Activated CD4-positive, alpha-beta T cell treated with anti-CD3 and anti-CD28 coated beads for 4 hours (primary cell): ENCODE data around the gene COG7.

ENCODE experiments used
- DNase-seq, 2 donors: peaks; one replicate each; pipeline ENCODE4 v3.0.0-alpha.2; 2020

Gene COG7

DNA sequence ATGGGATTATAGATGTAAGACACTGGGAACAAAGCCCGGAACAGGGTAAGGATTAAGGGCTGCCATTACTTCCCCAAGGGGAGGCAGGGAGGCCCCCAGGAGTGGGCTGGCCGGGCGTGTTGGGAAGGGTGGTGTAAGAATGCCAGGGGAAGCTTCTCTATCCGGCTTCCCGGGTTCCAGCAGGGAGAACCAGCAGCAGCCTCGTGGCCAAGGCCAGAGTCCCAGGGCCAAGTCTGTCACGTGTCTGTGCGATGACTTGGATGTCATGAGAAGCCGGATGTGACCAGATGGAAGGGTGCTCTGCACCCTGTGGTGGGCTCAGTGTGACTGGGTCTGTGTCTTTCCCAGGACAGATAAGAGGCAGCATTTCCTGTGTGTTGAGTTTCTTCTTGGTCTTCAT lies 98.7 kb downstream of the COG7 start:
- DNase-seq = no peak

DNA sequence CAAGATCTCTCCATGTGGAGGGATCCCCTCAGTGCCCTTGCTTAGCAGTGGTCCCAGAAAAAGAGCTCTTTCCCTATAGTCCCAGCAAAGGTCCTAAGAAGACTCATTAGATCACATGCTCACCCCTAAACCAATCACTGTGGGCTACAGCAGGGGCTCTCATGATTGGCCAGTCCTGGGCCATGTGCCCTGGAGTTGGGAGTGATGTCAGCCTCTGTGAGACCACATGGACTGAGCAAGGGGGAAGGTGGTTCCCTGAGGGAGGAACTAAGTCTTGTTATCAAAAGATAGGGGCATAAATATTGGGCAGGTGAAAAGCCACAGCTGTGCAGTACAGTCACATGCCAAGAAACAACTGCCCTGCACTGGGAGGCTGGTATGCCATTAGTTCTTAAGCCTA lies 99.5 kb downstream of the COG7 start:
- no peak for DNase-seq

DNA sequence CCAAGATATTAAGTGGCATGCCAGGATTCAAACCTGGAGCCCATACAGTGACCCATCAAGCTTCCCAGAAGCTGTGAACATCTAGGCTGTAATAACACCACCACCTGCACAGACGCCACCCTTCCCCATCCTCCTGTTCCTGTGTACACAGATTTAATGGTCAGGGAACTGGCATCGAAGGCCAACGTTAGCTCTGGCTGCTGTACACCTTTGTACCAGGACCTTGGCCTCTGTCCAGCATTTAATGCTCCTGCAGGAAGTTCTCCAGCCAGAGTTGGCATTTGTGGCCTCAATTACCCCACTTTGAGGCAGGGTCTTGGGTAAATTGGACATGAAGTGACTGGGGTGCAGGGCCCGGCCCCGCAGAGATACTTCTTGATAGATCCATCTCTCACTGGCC lies 101.6 kb downstream of the COG7 start:
- no peak for DNase-seq

- DNase-seq = no peak
Measured at GRCh38 chr16:23348579-23349469, 104.2 kb downstream of the COG7 start.

GRCh38 chr16:23345237-23345636 lies 107.8 kb downstream of the COG7 start:
- no peak for DNase-seq

- DNase-seq = no peak
Measured at GRCh38 chr16:23343643-23344612, 109.1 kb downstream of the COG7 start.

- no peak for DNase-seq
Measured at GRCh38 chr16:23342083-23342640, 110.8 kb downstream of the COG7 start.

- no peak for DNase-seq
Measured at GRCh38 chr16:23339787-23340186, 113.2 kb downstream of the COG7 start.
